Progenitor cell of endocrine pancreas (in vitro differentiated cells): ENCODE measurements around the gene NLGN1. TPM values are rescaled to one million over a fixed set of nuclear protein-coding genes. Genes with fewer than 3 reads are reported as not detected.

Source experiments
- DNase-seq: peaks from one replicate; pipeline ENCODE4 v3.0.0; 2021; ENCODE audit warnings: low spot score; ENCODE audit not compliant: unreplicated experiment
- H3K27ac Mint-ChIP-seq: 2 replicates; pipeline ENCODE4 v1.8.0; 2021; ENCODE audit warnings: mild to moderate bottlenecking, moderate library complexity, mixed read lengths
- H3K27me3 Mint-ChIP-seq: 2 replicates; pipeline ENCODE4 v1.8.0; 2021; ENCODE audit warnings: mixed read lengths
- H3K36me3 Mint-ChIP-seq: 2 replicates; pipeline ENCODE4 v1.8.0; 2022; ENCODE audit warnings: mixed read lengths; ENCODE audit not compliant: insufficient read depth
- H3K4me1 Mint-ChIP-seq: 2 replicates; pipeline ENCODE4 v1.8.0; 2021; ENCODE audit warnings: low read depth, mixed read lengths
- H3K4me3 Mint-ChIP-seq: 2 replicates; pipeline ENCODE4 v1.8.0; 2021; ENCODE audit warnings: low read depth, mild to moderate bottlenecking, moderate library complexity, mixed read lengths
- H3K9me3 Mint-ChIP-seq: 2 replicates; pipeline ENCODE4 v1.8.0; 2021; ENCODE audit warnings: low read depth, mixed read lengths
- CTCF ChIP-seq: fragments of 200-600 bp; sonication (generic); IDR thresholded peaks from one replicate; pipeline ENCODE4 v1.5.0; 2021; ENCODE audit warnings: antibody characterized with exemption, mild to moderate bottlenecking; ENCODE audit not compliant: unreplicated experiment
- total RNA-seq: library from RNA; stranded (reverse); gene quantifications from 2 replicates; pipeline ENCODE4 v1.2.1, GENCODE V29; 2021

The NLGN1 gene
- total RNA-seq, 1 donor from 2014 or later: 5.7 TPM

DNA sequence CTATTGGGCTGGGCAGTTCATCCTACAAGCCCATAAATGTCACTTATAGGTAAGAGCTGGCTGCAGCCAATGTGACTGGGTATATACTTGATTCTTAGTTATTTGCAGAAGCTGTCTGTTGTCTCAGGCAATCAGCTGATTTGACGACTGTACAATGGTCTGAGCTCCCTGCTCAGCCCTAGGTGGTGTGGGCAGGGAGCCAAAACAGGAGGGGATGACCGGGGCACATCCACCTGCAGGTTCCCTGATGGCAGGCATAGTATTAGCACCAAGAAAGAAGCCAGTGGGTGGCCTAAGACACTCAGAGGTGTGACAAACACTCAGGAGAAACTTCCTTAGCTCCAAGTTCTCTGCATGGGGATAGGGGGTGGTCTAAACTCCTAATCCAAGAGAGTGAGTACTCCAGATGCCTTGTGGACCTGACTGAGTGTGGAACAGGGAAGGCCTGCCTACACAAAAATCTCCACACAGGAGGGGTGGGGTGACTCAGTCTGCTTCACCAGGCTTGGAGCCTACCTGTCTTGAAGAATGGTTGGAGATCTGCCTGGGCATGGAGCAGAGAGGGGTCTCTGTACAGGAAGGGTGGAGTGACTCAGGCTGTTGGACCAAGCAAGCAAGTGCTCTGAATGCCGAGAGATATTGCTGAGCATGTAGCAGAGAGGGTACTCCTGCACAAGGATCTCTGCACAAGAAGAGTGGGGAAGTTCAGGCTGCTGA is 771.2 kb downstream of the NLGN1 start:
- Mint-ChIP-seq H3K4me3 (no peak overlapping the region), H3K4me1 (no peaks in the 10 kb centered on the region), H3K36me3 (no peaks in the 10 kb centered on the region), H3K9me3 (peaks cover 27% of the 10 kb centered on the region), H3K27me3 (no peaks in the 10 kb centered on the region), H3K27ac (no peak overlapping the region)
- DNase-seq: no peak
- TF ChIP-seq CTCF: no peak

DNA sequence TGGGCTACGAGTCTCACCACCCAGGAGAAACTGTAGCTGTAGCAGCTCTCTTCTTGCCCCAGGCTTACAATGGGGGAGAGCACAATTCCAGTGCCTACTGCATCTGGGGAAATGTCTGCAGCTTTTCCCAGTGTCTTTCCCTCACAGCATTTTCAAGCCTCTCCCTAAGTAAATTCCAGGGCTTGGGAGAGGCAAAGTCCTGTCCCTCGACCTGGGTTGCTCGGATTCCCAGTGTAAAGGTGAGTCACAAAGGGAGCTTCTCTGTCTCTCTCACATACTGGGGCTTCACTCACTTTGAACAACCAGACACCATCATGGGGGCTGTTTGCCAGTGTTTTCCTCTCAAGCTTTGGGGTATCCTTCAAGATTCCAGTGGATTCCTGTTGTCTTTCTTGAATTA is 772.2 kb downstream of the NLGN1 start:
- no peaks in the 10 kb centered on the region for H3K4me1 Mint-ChIP-seq
- no peaks in the 10 kb centered on the region for H3K36me3 Mint-ChIP-seq
- no peak overlapping the region for H3K27ac Mint-ChIP-seq
- H3K27me3 Mint-ChIP-seq: no peaks in the 10 kb centered on the region
- no peak for DNase-seq
- no peak overlapping the region for H3K4me3 Mint-ChIP-seq
- peaks cover 26% of the 10 kb centered on the region for H3K9me3 Mint-ChIP-seq
- no peak for TF ChIP-seq CTCF

GRCh38 chr3:174170248-174170647 is 772.7 kb downstream of the NLGN1 start:
- Mint-ChIP-seq H3K27ac (no peak overlapping the region), H3K36me3 (no peaks in the 10 kb centered on the region), H3K27me3 (no peaks in the 10 kb centered on the region), H3K9me3 (peaks cover 21% of the 10 kb centered on the region), H3K4me3 (no peak overlapping the region), H3K4me1 (no peaks in the 10 kb centered on the region)
- no peak for DNase-seq
- no peak for TF ChIP-seq CTCF

GRCh38 chr3:174186377-174186989 is 788.9 kb downstream of the NLGN1 start:
- Mint-ChIP-seq H3K27me3 (no peaks in the 10 kb centered on the region), H3K27ac (no peak overlapping the region), H3K36me3 (no peaks in the 10 kb centered on the region), H3K9me3 (no peaks in the 10 kb centered on the region), H3K4me3 (no peak overlapping the region), H3K4me1 (no peaks in the 10 kb centered on the region)
- no peak for TF ChIP-seq CTCF
- DNase-seq: no peak

- no peak for TF ChIP-seq CTCF
- no peaks in the 10 kb centered on the region for H3K4me1 Mint-ChIP-seq
Measured at GRCh38 chr3:174191380-174191779, 793.8 kb downstream of the NLGN1 start.

More at GRCh38 chr3:174191380-174191779, 793.8 kb downstream of the NLGN1 start:
- no peak overlapping the region for H3K4me3 Mint-ChIP-seq
- H3K36me3 Mint-ChIP-seq: no peaks in the 10 kb centered on the region
- no peaks in the 10 kb centered on the region for H3K27me3 Mint-ChIP-seq
- DNase-seq: no peak
- H3K27ac Mint-ChIP-seq: no peak overlapping the region
- no peaks in the 10 kb centered on the region for H3K9me3 Mint-ChIP-seq
